Lung (tissue), 12 donors: Measurements from ENCODE around the gene BPTF. TPM values are rescaled to one million over a fixed set of nuclear protein-coding genes. Genes with fewer than 3 reads are reported as not detected.
"Not testable (repeated sequence)": the region's sequence is repeated elsewhere in the genome, so short reads cannot be mapped to it uniquely, and the experiment has no call there.

Source experiments
- ATAC-seq: fragments of 200-7000 bp; cut with Tn5 transposase; one replicate; pipeline ENCODE4 v1.9.1; 2020; ENCODE audit warnings: moderate number of reproducible peaks; ENCODE audit not compliant: insufficient read depth, low FRiP score
- DNase-seq, 3 donors: peaks; one replicate each; pipeline ENCODE4 v3.0.0-alpha.2; 2013 to 2017
- H3K27ac ChIP-seq, 2 donors: one replicate each; pipeline ENCODE4 v1.5.1; 2013; ENCODE audit warnings: mild to moderate bottlenecking in 2 of 2, moderate library complexity in 2 of 2, control low read depth in 1 of 2, inconsistent platforms in 1 of 2, low read depth in 1 of 2, low read length in 1 of 2
- H3K27me3 ChIP-seq, 3 donors: one replicate each; pipeline ENCODE4 v1.5.1; 2013; ENCODE audit warnings: low read length in 2 of 3; ENCODE audit not compliant: control insufficient read depth in 3 of 3, insufficient read depth in 3 of 3
- H3K36me3 ChIP-seq, 4 donors: one replicate each; pipeline ENCODE4 v1.5.1; 2013; ENCODE audit warnings: low read length in 4 of 4, mild to moderate bottlenecking in 1 of 4, moderate library complexity in 1 of 4; ENCODE audit not compliant: control insufficient read depth in 4 of 4, insufficient read depth in 4 of 4
- H3K4me1 ChIP-seq, 5 donors: one replicate each; pipeline ENCODE4 v1.5.1; 2013; ENCODE audit warnings: low read length in 5 of 5, mild to moderate bottlenecking in 2 of 5, moderate library complexity in 1 of 5; ENCODE audit not compliant: control insufficient read depth in 5 of 5, insufficient read depth in 5 of 5
- H3K4me3 ChIP-seq: one replicate; pipeline ENCODE4 v1.5.1; 2013; ENCODE audit warnings: mild to moderate bottlenecking, control low read depth, moderate library complexity
- H3K9ac ChIP-seq, 2 donors: one replicate each; pipeline ENCODE4 v1.5.1; 2013; ENCODE audit warnings: low read length in 2 of 2, control low read depth in 1 of 2; ENCODE audit not compliant: insufficient read depth in 1 of 2
- H3K9me3 ChIP-seq, 4 donors: one replicate each; pipeline ENCODE4 v1.5.1; 2013; ENCODE audit warnings: low read length in 3 of 4, mild to moderate bottlenecking in 1 of 4, moderate library complexity in 1 of 4; ENCODE audit not compliant: control insufficient read depth in 4 of 4, insufficient read depth in 3 of 4
- WGBS, 2 donors: extraction: QIAGEN DNeasy Blood & Tissue Kit; methylation state at CpG; one replicate each; pipeline ENCODE4 v1.1.7; 2013; 5-methylcytosine and 5-hydroxymethylcytosine counted together
- polyA plus RNA-seq, 2 donors: library from polyadenylated mRNA; stranded (reverse); fragments of 200-250 nt; gene quantifications; one replicate each; pipeline ENCODE4 v1.2.1, GENCODE V29; 2013
- total RNA-seq, 2 donors: library from RNA; depleted of rRNA in 1 of 2; stranded (reverse); fragments of >200 nt in 1 of 2; gene quantifications; one replicate each; pipeline ENCODE4 v1.2.1, GENCODE V29; 2014 to 2021
- TF ChIP-seq, protein P1 (sequence below): IDR thresholded peaks from 2 replicates; pipeline ENCODE4 v1.5.1; 2012; ENCODE audit warnings: mild to moderate bottlenecking; ENCODE audit errors: control extremely low read depth, extremely low read depth
- donor health status: control.
- donor health status: control.
- donor health status: Bipolar disorder and iron deficiency.
- donor health status: healthy.
- donor health status: DM: yes; HTN: yes; CAD: no.

BPTF gene
- total and polyA plus RNA-seq, 4 donors: 12.2 to 179 (median 47.4) TPM

DNA sequence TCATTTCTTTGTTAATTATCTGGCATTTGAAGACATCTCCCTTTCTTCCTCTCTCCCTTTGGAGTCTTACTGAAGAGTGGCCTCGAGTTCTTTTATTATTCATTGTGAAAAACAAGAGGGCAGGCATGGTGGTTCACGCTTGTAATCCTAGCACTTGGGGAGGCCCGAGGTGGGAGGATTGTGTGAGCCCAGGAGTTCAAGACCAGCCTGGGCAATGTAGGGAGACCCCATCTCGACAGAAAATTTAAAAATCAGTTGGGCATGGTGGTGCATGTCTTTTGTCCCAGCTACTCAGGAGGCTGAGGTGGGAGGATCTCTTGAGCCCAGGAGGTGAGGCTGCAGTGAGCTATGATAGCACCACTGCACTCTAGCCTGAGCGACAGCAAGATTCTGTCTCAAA, 20.1 kb downstream of the BPTF start:
- 92 to 93% methylated on average over 5 of the region's 5 CpGs for WGBS, 2 donors
- Histone ChIP-seq H3K4me3 (no peak overlapping the region), H3K27ac (no peak overlapping the region), H3K9me3 (peaks cover 0 to 2% (median 0%) of the 10 kb centered on the region in 4 donors), H3K4me1 (peaks cover 0 to 5% (median 0%) of the 10 kb centered on the region in 5 donors), H3K36me3 (peaks cover 0 to 3% (median under 1%) of the 10 kb centered on the region in 4 donors), H3K27me3 (no peaks in the 10 kb centered on the region), H3K9ac (no peak overlapping the region)
- TF ChIP-seq, protein P1, sequence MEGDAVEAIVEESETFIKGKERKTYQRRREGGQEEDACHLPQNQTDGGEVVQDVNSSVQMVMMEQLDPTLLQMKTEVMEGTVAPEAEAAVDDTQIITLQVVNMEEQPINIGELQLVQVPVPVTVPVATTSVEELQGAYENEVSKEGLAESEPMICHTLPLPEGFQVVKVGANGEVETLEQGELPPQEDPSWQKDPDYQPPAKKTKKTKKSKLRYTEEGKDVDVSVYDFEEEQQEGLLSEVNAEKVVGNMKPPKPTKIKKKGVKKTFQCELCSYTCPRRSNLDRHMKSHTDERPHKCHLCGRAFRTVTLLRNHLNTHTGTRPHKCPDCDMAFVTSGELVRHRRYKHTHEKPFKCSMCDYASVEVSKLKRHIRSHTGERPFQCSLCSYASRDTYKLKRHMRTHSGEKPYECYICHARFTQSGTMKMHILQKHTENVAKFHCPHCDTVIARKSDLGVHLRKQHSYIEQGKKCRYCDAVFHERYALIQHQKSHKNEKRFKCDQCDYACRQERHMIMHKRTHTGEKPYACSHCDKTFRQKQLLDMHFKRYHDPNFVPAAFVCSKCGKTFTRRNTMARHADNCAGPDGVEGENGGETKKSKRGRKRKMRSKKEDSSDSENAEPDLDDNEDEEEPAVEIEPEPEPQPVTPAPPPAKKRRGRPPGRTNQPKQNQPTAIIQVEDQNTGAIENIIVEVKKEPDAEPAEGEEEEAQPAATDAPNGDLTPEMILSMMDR: no peak
- ATAC-seq (no peak), DNase-seq (no peak)

GRCh38 chr17:67848189-67848588, 22.9 kb downstream of the BPTF start:
- DNase-seq, H3K4me3 ChIP-seq, H3K9me3 ChIP-seq, H3K4me1 ChIP-seq, H3K9ac ChIP-seq, H3K27me3 ChIP-seq, H3K36me3 ChIP-seq, ATAC-seq: not testable (repeated sequence)
- 93 to 94% methylated on average over 5 of the region's 5 CpGs for WGBS, 2 donors
- H3K27ac ChIP-seq: peak overlapping the region in 1 of 2 donors; percentile 9

DNA sequence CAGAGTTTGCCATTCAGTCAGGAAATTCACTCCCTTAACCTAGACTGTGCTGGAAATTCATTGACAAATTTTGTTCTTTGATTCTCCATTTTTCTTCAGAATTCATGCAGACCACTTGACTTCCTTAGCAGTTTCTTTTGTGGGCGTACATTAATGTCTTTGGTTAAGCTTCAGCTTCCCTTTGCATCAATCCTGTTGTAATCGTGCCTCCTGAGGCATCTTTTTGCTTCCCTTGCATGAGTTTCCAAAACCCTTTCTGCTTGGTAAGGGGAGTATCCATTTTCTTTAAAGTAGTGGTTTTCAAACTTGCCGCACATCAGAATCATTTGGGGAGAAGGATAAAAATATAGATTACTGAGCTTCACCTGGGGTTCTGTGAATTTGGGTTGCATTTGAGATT, 23.5 kb downstream of the BPTF start:
- H3K9ac ChIP-seq, H3K27ac ChIP-seq, ATAC-seq, H3K4me3 ChIP-seq, DNase-seq, H3K4me1 ChIP-seq, H3K9me3 ChIP-seq, H3K27me3 ChIP-seq, H3K36me3 ChIP-seq: not testable (repeated sequence)
- 36 to 71% methylated on average over 3 of the region's 3 CpGs for WGBS, 2 donors

DNA sequence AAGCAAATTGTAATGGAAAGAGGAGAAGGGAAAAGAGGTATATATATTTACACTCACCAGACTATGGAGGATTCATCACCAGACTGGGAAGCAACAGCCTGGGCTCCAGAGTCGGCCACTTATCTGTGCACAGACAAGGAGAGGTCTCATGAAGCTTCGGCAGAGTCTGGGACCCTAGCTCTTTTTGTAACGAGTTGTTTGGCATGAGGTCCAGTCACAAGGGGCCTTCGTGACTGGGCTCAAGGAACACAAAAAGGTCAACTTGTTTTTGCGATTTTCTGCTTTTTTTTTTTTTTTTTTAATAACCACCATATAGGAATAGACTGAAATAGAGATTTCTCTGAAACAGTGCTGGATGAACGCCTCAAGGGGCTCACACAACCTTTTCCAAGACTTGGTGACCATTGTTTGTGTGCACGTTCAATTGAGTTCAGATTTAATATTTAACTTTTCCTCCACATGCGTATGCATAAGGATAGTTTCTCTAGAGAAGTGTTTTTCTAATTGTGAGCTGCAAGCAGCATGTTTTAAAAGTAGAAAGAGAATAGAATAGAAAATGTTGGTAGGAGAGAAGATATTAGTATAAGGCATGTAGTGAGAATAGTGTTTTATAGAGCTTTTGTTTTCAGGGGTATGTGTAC, 25.8 kb downstream of the BPTF start:
- ATAC-seq: no peak
- no peaks in the 10 kb centered on the region for H3K27me3 ChIP-seq
- WGBS, 2 donors: 70 to 89% methylated on average over 8 of the region's 8 CpGs
- H3K4me1 ChIP-seq: peaks cover 2 to 16% (median 4%) of the 10 kb centered on the region in 5 donors
- no peak overlapping the region for H3K27ac ChIP-seq
- H3K36me3 ChIP-seq: peaks cover 4 to 12% (median 7%) of the 10 kb centered on the region in 4 donors
- H3K9ac ChIP-seq: no peak overlapping the region
- DNase-seq: peak in 1 of 3 donors; percentile 26
- TF ChIP-seq, protein P1: no peak
- H3K4me3 ChIP-seq: no peak overlapping the region
- H3K9me3 ChIP-seq: peaks cover 0 to 4% (median 0%) of the 10 kb centered on the region in 4 donors
